Kidney (tissue), 14 donors: ENCODE results near the gene TCF19. TPM values are rescaled to one million over a fixed set of nuclear protein-coding genes. Genes with fewer than 3 reads are reported as not detected.
A peak's percentile ranks its signal among the peaks of the same experiment; 100 is the strongest.

Experiments used
- DNase-seq, 5 donors: peaks; one replicate each; pipeline ENCODE4 v3.0.0-alpha.2; 2013 to 2020
- FAIRE-seq: peaks from 2 replicates; lab custom pipeline; 2012; peaks lifted over from hg19 to GRCh38; lab: Jason Lieb, UNC
- H3K27ac ChIP-seq, 2 donors: one replicate each; pipeline ENCODE4 v1.7.0; 2013; ENCODE audit warnings: low read depth in 2 of 2, low read length in 2 of 2, inconsistent platforms in 1 of 2
- H3K27me3 ChIP-seq: one replicate; pipeline ENCODE4 v1.7.1; 2013; ENCODE audit warnings: low read length, inconsistent platforms; ENCODE audit not compliant: control insufficient read depth, insufficient read depth
- H3K36me3 ChIP-seq, 3 donors: one replicate each; pipeline versions ENCODE4 v1.7.0 to v1.7.1; 2013; ENCODE audit warnings: low read length in 3 of 3, control low read depth in 1 of 3, inconsistent platforms in 1 of 3; ENCODE audit not compliant: insufficient read depth in 3 of 3, control insufficient read depth in 2 of 3
- H3K4me1 ChIP-seq, 3 donors: one replicate each; pipeline versions ENCODE4 v1.7.0 to v1.7.1; 2013; ENCODE audit warnings: low read length in 3 of 3, inconsistent platforms in 1 of 3, low read depth in 1 of 3; ENCODE audit not compliant: control insufficient read depth in 2 of 3, insufficient read depth in 2 of 3
- H3K4me3 ChIP-seq, 3 donors: one replicate each; pipeline versions ENCODE4 v1.7.0 to v1.8.1; 2013; ENCODE audit warnings: low read length in 3 of 3, control low read depth in 1 of 3, inconsistent platforms in 1 of 3
- H3K9ac ChIP-seq, 3 donors: one replicate each; pipeline versions ENCODE4 v1.7.0 to v1.7.1; 2013; ENCODE audit warnings: low read length in 3 of 3, control low read depth in 1 of 3, inconsistent platforms in 1 of 3
- H3K9me3 ChIP-seq, 3 donors: one replicate each; pipeline versions ENCODE4 v1.7.0 to v1.7.1; 2013; ENCODE audit warnings: low read length in 3 of 3, control low read depth in 1 of 3, inconsistent platforms in 1 of 3; ENCODE audit not compliant: control insufficient read depth in 2 of 3, insufficient read depth in 1 of 3
- intact Hi-C: fragments of 100-400 bp; cut with DNase I; formaldehyde crosslinking; loops from one replicate; pipeline ENCODE4 v1.11.1; 2022
- polyA plus RNA-seq: library from polyadenylated mRNA; stranded (reverse); fragments of 350-450 nt; fragmentation: Illumina TruSeq; extraction: RNeasy Lipid Tissue Mini Kit (QIAGEN cat#74804); gene quantifications from one replicate; pipeline ENCODE4 v1.2.3, GENCODE V29; 2014; ENCODE audit warnings: low read depth, low replicate concordance; ENCODE audit not compliant: insufficient read depth
- total RNA-seq: library from RNA; stranded (reverse); fragmentation: NEBNext Ultra II Directional; extraction: Animal tissue kit (Norgen Biotek cat#: 25700); gene quantifications from one replicate; pipeline ENCODE4 v1.2.1, GENCODE V29; 2021
- TF ChIP-seq, protein P1 (sequence below): IDR thresholded peaks from 3 replicates; pipeline ENCODE4 v1.5.1; 2012; ENCODE audit warnings: mild to moderate bottlenecking, moderate library complexity, borderline replicate concordance; ENCODE audit not compliant: insufficient read depth; ENCODE audit errors: extremely low read depth
- donor health status: control.
- donor health status: control.
- donor health status: control.
- donor health status: control.
- donor health status: control.
- donor health status: DM: yes; HTN: yes; CAD: no.
- donor health status: Normal renal cell carcinoma (clear cell type).

TCF19 gene
- total and polyA plus RNA-seq, 2 donors from 2014 or later = 5.1 to 7.1 TPM

DNA sequence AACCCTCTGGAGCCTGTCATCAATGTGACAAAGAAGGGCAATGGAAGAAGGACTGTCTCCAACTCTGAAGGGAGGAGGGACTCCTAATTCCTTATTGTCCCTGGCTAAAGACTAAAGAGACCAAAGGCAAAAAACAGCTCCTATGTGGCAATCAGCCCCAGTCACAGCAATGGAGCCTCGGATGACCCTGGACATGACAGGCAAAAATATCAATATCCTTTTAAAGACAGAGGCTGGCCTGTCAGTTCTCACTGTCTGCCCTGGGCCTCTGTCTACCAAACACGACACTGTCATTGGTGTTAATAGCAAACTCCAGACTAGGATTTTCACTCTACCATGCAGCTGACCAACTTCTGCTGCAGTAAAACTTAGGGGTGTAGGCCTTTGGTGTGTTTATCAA, 50.1 kb downstream of the TCF19 start:
- no peak for FAIRE-seq
- Histone ChIP-seq H3K27me3 (no peaks in the 10 kb centered on the region), H3K9me3 (no peaks in the 10 kb centered on the region), H3K4me3 (no peak overlapping the region), H3K36me3 (no peaks in the 10 kb centered on the region), H3K27ac (no peak overlapping the region), H3K4me1 (peaks cover 0 to 3% (median 2%) of the 10 kb centered on the region in 3 donors), H3K9ac (no peak overlapping the region)
- no peak for DNase-seq
- TF ChIP-seq, protein P1, sequence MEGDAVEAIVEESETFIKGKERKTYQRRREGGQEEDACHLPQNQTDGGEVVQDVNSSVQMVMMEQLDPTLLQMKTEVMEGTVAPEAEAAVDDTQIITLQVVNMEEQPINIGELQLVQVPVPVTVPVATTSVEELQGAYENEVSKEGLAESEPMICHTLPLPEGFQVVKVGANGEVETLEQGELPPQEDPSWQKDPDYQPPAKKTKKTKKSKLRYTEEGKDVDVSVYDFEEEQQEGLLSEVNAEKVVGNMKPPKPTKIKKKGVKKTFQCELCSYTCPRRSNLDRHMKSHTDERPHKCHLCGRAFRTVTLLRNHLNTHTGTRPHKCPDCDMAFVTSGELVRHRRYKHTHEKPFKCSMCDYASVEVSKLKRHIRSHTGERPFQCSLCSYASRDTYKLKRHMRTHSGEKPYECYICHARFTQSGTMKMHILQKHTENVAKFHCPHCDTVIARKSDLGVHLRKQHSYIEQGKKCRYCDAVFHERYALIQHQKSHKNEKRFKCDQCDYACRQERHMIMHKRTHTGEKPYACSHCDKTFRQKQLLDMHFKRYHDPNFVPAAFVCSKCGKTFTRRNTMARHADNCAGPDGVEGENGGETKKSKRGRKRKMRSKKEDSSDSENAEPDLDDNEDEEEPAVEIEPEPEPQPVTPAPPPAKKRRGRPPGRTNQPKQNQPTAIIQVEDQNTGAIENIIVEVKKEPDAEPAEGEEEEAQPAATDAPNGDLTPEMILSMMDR = no peak
- intact Hi-C loops = loop anchor here (10.0 kb wide), 1 partner anchor 156 kb away; no protein-coding TSS in a partner anchor

DNA sequence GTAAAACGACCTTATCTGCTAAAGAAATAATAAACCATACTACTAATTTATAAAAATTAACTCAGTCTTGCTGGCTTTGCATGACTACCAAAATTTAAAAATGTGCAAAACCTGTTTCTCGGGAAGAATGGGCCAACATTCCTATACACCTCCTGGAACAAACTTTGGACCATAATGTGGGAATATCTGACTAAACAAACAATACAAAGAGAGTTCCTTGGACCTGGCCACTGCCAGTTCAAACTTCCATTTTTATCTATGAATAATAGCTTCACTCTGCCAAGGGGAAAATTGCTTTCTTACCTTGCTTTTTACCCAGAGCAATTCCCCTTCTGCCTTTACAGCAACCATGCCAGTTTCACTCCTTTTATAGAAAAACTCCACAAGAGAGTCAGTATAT, 50.7 kb downstream of the TCF19 start:
- TF ChIP-seq, protein P1 = no peak
- FAIRE-seq (no peak), DNase-seq (no peak)
- Histone ChIP-seq H3K27me3 (no peaks in the 10 kb centered on the region), H3K9ac (no peak overlapping the region), H3K9me3 (no peaks in the 10 kb centered on the region), H3K27ac (no peak overlapping the region), H3K4me3 (no peak overlapping the region), H3K36me3 (no peaks in the 10 kb centered on the region), H3K4me1 (no peaks in the 10 kb centered on the region)
- intact Hi-C loops = loop anchor here (10.0 kb wide), 1 partner anchor 156 kb away; no protein-coding TSS in a partner anchor

DNA sequence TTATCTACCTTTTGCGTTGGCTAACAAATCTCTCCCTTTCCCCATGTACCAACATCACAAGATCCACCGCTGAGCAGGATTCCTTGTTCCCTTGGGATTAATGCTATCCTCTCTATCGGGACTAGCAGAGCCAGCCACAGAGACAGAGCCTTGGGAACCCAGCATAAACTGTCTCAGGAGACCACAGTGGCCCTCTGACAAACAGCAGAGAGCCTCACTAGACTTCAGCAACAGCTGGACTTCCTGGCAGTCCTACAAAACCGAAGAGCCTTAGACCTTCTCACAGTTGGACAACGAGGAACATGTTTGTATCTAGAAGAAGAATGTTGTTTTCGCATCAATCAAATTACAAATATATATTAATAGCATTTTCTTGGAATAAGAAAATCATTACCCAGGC, 51.7 kb downstream of the TCF19 start:
- no peaks in the 10 kb centered on the region for H3K4me1 ChIP-seq
- H3K27me3 ChIP-seq = no peaks in the 10 kb centered on the region
- H3K9me3 ChIP-seq = no peaks in the 10 kb centered on the region
- H3K4me3 ChIP-seq = no peak overlapping the region
- no peak overlapping the region for H3K27ac ChIP-seq
- TF ChIP-seq, protein P1 = no peak
- no peaks in the 10 kb centered on the region for H3K36me3 ChIP-seq
- DNase-seq (peak in 1 of 5 donors; percentile 67), FAIRE-seq (no peak)
- intact Hi-C loops = no loop called here
- no peak overlapping the region for H3K9ac ChIP-seq
